ENCODE measurements around the gene F2.
"Not testable (repeated sequence)": the region's sequence is repeated elsewhere in the genome, so short reads cannot be mapped to it uniquely, and the experiment has no call there.

Gene F2

DNA sequence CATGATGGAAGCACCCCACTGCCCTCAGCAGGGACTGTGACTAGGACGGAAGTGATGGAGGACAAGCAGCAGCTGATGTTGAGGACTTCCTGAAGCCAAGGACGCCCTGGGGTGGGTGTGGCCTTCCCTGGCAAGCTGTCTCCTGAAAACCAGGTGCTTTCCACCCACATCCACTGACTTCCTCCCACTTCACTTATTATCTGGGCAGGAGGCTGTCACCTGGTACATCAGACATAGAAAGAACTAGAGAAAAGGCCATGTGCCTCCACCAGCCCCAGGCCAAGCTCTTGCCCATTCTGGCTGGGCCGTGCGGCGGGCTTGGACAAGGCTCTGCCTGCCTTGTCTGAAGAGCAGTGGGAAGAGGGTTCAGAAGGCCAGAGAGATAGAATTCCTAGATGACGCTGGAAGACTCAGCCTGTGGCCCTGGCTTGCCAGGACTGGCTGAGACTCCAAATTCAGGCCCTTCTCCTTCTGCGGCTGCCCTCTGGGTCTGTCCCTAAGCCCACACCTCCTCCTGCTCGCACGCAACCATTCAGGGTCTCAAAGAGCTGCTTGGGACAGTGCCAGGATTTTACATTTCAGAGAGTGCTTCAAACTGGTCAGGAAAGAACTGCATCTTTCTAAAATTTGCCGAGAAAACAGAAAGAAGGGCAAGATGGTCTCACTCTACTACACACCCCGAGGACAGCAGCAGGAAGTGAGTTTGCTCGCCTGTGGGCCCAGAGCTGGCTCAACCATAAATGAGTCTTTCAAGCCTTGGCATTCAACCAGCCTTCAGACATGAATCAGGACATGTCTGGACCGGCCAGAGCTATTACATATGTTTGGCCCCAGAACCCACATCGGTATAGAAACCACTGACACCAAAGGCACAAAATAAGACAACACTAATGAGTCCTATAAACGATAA is 31.9 kb upstream of the F2 start:
- DNase-seq, result peak; percentile 38

DNA sequence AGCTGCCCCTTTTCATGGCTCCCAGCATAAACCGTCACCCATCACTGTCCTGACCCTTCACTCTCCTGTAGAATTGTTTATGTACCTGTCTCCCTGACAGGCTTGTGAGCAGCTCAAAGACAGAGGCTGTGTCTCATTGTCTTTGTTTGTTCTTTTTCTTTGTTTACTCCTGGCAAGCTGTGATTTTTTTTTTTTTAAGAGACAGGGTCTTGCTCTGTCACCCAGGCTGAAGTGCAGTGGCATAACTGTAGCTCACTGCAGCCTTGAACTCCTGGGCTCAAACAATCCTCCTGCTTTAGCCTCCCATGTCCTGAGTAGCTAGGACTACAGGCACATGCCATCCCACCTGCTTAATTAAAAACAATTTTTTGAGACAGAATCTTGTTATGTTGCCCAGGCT is 28.3 kb upstream of the F2 start:
- DNase-seq, result no peak

DNA sequence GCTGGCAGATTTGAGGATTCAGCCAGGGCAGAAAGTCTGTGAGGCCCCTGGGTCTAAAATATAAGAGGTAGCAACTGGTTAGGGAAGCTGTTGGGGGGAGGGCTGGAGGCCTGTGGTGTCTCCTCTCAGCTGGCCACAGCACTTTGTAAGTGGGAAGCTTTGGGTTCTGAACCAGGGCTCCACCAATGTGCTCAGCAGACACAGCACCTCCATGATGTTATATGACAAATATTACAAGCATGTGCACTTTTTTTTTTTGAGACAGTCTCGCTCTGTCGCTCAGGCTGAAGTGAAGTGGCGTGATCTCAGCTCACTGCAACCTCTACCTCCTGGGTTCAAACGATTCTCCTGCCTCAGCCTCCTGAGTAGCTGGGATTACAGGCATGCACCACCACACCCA is 26.6 kb upstream of the F2 start:
- DNase-seq, result no peak

DNA sequence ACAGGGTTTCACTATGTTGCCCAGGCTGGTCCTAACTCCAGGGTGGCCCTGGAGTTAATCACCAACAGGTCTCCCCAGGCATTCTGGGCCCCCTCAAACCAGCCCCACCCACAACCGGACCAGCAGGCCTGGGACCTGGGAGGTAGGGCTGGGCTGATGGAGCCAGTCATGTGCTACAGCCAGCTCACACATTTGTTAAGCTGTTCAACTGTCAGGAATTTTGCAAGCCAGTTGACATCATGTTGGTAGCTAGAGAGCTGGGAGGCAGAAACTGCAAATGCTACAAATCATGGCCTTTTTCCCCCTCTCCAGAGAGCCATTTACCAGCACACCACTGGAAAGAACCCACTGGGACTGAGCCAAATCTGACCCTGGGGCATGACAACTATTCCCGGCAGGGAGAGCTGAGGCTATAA is 25.4 kb upstream of the F2 start:
- DNase-seq, result no peak

DNA sequence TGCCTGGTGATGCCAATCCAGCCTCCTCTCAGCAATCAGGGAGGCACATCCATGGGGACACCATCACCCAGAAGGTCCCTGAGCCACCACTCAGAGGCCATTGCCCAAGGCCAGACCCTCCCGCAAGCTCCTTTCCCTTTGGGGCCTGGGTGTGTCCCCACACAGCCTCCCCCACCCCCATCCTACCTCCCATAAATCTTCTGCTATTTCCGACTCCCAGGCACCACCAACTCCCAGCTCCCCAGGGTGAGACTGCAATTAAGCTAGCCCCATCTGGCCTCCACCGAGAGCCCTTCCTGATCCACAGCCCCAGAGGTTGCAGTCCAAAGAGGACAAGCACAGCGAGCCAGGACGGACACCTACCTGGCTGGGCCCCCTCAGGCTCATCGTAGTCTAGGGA is 24.9 kb upstream of the F2 start:
- no peak for DNase-seq

DNA sequence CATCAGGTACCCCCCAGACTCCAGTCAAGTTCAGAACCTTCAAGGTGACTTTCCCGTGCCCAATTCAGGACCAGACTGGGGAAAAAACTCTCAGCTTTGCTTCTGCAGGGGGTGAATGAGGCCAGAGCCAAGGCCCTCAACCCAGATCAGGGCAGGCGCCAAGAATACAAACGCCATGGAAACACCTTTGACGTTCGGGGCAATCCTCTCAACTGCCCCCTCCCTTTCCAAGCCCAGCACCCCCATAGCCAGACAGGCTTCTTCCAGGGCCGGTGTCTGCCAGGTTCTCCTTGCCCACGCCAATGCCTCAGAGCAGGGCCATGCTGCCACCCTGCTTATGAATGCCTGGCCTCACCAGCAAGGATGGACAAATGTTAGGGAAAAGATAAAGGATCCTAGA is 24.4 kb upstream of the F2 start:
- peak; percentile 22 for DNase-seq

DNA sequence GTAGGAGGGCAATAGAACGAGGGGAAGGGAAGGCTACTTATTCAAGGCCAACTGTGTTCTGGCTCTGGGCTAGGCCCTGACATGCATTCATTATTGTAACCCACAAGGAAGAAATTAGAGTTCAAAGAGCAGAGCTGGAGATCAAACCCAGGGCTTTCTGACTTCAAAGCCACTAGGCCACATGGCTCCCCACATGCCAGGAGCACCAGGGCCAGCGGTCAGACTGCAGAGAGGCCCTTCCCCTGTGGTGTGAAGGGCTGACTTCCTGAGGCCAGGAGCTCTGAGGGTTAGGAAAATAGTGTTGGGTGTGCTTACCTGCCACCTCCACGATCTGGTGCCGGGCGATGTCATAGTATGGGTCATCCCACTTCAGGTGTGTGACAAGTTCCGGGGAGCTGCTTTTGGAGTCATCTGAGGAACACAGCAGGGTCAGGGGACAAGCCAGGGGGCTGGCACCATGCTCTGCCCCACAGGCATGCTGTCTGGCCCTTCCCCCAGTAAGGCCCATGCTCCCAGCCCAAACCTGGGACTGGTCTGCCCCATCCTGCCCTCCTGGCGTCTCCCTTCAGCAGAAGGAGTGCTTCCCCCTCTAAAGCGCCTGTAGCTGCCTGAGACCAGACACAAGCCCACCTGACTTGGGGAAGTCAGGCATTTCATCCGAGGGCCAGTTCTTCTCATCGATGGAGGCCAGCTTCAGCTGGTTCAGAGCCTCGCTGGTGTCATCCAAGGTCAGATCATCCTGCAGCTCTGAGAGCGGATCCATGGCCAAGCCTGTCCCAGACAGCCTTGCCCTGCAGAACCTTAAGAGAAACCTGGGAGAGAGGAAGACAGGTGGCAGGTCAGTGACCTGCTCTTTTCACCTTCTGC is 23.4 kb upstream of the F2 start:
- no peak for DNase-seq

DNA sequence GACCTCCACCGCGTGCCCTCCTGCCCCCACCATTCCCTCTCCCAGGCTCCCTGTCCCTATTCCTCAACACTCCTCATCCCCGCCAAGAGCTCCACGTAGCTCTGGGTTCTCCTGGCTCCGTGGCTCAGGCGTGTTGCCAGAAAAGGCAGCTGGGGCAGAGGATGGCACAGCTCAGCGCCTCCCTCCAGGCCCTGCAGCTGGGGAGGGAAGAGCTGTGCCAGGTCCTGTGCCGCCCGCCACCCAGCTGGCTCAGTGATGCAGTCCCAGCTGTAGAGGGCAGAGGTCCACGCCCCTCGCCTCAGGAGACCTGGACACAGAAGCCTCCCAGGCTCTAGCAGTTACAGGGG is 22.8 kb upstream of the F2 start:
- peak; percentile 95 for DNase-seq

DNA sequence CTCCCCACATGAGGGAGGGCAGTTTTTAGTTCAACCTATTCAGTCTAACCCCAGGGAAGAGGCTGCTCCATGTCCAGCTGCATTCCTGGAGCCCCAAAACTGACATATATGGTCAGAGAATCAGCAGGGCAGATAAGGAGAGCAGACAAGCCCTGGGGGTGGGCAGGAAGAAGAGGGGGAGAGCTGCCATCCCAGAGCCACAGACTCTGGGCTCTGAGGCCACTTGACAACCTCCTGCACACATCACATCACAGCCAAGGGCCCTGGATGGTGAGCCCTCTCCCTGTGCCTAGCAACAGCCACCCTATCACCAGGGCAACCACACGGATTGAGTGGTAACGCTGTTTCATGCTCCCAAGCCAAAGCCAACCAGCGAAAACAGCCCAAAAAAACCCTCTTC is 21.7 kb upstream of the F2 start:
- peak; percentile 33 for DNase-seq

DNA sequence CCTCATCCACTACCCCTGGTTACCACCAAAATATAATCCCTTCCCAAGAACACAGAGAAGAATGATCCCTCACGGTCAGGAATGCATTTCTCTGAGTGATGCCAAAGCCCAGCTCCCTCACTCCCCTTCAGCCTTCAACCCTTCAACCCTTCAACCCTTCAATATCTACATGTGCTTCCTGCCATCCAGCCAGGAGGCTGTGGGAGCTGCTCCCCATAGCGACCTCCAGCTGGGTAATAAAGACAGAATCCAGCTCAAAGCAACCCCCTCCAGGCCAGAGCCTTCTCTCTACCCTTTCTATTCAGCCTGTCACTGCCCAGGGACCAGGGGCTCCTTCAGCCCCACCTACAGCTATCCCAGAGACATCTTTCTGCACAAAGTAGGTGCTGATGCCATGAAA is 21.3 kb upstream of the F2 start:
- no peak for DNase-seq

DNA sequence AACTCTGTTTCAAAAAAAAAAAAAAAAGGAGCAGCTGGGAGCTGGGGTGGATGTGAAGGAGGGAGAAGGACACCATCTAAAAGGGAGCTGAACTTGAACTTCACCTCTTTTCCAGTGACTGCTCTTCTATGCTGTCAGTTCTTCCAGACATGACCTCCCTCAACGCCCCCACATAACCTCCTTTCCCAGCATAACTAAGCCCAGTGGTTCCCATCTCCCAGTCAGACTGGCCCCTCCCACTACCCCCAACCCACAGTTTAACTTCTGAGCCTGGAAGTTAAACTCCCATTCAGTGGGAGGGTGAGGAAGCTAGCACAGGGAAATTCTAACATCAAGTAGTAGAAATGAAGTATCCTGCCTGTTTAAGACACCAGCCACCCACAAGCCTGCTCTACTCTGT is 20.4 kb upstream of the F2 start:
- no peak for DNase-seq

DNA sequence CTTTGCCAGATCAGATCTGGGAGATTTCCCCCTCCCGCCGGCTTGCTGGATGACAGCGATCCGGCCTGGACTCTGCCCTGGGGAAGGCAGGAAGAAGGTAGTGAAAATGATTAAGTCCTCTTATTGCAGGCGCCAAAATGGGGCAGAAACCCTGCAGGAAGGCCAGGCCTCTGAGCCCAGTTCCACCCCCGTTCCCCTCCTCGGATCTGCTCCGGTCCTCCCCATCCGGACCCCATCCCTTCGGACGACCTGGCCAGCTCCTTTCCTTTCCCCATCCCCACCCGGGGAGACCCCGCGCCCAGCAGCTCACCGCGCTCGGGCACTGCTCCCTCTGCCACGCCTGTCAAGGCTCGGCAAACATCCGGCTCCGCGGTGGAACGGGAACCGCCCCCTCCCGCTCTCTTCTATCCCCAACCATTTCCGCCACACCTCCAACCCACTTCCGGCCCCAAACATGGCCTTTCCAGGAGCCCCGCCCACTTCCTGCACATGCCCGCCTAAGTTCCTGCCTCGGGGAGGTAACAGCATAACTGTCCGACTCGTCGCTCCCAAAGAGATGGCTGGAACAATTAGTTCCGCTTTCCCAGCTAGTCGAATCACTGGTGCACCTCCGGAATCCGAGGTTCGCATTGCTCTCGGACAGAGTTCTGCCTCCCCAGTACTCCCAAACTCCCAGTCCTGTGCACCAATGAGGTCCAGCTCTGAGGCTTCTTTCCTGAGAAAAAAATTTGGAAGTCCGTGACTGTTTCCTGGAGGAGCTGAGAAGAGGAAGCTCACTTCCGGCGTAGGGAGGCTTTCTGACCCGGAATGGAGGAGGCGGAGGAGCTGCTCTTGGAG is 18.6 kb upstream of the F2 start, which contains the start of the genes ARHGAP1 and ZNF408:
Gene ARHGAP1, minus strand, starts transcription at position 379 of the 837 bp plus-strand sequence. CDS start 4,512 bp downstream, outside the sequence.
Gene ZNF408, plus strand, starts transcription at position 791 of the 837 bp plus-strand sequence. Its CDS starts 17 bp downstream, at position 808.
- DNase-seq, result peak; percentile 98

DNA sequence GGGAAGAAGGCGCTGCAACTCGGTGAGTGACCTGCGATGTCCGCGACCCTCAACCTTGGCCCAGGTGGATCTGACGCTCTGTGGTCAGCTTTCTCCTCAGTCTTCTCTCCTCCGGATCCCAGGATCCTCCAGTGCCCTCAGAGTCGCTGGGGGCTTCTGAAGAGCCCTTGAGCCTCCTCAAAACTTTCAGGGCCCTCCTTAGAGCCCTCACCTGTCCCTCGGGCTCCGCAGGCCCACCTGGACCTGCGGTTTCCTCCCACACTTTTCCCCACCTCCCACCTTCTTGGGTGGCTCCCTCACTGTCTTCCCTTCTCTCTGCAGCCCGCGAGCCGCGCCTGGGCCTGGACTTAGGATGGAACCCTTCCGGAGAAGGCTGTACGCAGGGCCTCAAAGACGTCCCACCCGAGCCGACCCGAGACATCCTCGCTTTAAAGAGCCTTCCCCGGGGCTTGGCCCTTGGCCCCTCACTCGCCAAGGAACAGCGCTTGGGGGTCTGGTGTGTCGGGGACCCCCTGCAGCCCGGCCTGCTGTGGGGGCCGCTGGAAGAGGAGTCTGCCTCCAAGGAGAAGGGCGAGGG is 17.8 kb upstream of the F2 start:
- DNase-seq, result no peak

DNA sequence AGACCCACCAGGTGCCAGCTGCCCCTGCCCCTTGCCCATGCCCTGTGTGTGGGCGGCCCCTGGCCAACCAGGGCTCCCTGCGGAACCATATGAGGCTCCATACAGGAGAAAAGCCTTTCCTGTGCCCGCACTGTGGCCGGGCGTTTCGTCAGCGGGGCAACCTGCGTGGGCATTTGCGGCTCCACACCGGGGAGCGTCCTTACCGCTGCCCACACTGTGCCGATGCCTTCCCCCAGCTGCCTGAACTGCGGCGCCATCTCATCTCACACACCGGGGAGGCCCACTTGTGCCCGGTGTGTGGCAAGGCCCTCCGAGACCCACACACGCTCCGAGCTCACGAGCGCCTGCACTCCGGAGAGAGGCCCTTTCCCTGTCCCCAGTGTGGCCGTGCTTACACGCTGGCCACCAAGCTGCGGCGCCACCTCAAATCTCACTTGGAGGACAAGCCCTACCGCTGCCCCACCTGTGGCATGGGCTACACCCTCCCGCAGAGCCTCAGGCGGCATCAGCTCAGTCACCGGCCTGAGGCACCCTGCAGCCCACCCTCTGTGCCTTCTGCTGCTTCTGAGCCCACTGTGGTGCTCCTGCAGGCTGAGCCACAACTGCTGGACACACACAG is 13.8 kb upstream of the F2 start:
- no peak for DNase-seq

DNA sequence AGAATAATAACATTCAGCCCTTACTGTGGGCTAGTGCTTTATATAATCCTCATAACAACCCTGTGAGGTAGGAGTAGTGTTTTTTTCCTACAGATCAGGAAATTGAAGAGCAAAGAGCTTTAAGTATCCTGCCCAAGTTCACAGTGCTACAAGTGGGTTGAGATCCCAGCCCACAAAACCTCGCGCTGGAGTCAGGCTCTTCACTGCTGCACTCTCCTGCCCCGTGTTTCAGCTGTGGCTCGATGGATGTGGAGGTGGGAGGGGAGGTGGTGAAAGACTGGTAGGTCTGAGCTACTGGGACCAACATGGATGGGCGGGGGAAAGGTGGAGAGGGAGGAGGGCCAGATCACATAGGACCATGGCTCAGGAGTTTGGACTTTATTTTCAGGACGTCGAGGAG is 12.1 kb upstream of the F2 start:
- DNase-seq, result no peak

DNA sequence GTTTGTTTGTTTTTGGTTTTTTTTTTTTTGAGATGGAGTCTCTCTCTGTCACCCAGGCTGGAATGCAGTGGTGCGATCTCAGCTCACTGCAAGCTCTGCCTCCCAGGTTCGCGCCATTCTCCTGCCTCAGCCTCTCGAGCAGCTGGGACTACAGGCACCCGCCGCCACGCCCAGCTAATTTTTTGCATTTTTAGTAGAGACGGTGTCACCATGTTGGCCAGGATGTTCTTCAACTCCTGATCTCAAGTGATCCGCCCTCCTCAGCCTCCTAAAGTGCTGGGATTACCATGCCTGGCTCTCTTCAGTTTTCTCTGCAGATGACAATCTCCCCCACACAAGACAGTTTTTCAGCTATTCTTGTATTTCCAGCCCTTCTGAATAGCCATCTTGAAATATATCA is 9.7 kb upstream of the F2 start:
- not testable (repeated sequence) for DNase-seq

DNA sequence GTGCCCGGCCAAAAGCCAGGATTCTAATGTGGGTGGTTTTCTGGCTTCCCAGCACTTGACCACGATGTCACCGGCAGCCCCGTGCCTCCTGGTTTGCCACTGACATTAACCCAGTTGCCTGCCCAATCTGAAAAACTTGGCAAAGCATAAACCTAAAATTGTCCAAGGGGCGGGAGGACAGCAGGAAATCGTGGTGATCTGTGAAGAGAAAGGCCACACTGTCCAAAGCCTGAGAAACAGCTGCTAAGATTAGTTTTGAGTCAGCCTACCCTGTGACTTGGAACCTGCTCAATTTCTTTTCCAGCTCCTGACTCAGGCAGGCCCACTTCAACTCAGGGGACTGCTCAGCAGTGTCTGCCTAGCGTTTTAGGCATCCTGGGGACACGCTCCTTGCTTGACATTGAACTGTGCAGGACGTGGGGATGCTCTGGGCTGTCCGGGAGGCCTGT is 8.2 kb upstream of the F2 start:
- peak; percentile 7 for DNase-seq

DNA sequence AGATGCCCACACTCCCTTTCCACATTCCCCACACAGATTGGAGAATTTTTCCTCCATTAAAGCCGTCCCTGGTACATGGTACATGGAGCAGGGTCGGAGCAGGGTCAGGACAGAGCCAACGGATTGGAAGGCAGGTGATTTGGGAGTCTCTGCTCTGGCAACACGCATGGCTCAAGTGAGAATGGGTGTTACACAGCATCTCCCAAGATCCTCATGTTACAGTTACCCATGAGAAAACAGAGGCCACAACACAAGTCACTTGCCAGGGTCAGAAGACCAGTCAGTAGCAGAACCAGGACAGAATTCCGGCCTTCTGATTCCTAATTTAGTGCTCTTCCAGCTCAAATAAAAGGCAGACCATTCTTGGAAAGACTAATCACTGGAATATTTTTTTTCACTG is 7.7 kb upstream of the F2 start:
- DNase-seq, result no peak

DNA sequence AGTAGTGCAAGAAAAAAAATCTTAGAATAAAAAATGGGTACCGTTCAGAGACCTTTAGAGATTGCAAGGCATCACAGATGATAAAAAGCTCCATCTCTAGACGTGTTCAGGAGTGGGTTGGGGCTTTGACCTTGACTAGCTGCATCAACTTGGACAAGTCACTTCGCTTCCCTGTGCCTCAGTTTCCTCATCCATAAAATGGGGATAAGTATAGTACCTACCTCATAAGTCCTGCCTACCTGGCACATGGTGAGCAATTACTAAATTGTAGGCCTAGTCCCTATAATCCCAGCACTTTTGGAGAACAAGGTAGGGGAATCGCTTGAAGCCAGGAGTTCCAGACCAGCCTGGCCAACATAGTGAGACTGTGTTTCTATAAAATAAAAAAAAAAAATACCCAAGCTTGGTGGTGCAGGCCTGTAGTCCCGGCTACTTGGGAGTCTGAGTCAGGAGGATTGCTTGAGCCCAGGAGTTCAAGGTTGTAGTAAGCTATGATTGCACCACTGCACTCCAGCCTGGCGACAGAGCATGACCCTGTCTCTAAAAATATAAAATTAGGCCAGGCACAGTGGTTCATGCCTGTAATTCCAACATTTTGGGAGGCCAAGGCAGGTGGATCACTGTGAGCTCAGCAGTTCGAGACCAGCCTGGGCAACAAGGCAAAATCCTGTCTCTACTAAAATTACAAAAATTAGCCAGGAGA is 6.0 kb upstream of the F2 start:
- DNase-seq, result no peak

DNA sequence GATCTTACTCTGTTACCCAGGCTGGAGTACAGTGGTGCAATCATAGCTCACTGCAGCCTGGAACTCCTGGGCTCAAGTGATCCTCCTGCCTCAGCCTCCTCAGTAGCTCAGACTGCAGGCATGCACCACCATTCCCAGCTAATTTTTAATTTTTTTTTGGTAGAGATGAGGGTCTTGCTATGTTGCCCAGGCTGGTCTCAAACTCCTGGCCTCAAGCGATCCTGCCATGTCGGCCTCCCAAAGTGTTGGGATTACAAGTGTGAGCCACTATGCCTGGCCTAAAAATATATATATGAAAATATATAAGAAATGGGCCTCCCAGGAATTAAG is 1.2 kb upstream of the F2 start:
- not testable (repeated sequence) for DNase-seq
